GM20000 (cell line): Measurements from ENCODE around the gene PGRMC1.

ENCODE experiments used
- DNase-seq: peaks from one replicate; pipeline ENCODE4 v3.0.0; 2012; ENCODE audit warnings: low spot score
- TF ChIP-seq, protein P1 (sequence below): IDR thresholded peaks from 2 replicates; pipeline ENCODE4 v1.5.1; 2012; ENCODE audit warnings: mild to moderate bottlenecking, control low read depth; ENCODE audit errors: extremely low read depth, missing control alignments

The PGRMC1 gene

DNA sequence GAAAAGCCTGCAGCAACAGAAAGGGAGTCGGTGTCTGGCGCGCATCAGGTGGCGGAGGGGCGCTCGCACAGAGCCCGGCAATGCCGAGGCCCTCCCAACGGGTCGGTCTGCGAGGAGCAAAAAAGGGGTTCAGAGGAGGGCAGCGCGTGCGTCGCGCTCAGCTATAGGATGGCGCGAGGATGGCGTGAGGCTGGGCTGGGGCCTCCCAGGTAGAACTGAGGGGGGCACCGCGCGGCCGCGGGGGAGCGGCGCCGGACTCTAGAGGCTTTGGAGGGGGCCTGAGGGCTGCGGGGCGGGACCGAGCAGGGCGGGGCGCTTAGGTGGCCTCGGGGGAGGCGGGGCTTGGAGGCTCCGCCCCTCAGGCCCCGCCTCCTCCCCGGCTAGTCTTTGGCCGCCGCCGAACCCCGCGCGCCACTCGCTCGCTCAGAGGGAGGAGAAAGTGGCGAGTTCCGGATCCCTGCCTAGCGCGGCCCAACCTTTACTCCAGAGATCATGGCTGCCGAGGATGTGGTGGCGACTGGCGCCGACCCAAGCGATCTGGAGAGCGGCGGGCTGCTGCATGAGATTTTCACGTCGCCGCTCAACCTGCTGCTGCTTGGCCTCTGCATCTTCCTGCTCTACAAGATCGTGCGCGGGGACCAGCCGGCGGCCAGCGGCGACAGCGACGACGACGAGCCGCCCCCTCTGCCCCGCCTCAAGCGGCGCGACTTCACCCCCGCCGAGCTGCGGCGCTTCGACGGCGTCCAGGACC, at the start of gene PGRMC1:
TSS of gene PGRMC1 (plus strand) at position 414 of the 751 bp plus-strand sequence. CDS start at position 493, 79 bp downstream.
- TF ChIP-seq, protein P1, sequence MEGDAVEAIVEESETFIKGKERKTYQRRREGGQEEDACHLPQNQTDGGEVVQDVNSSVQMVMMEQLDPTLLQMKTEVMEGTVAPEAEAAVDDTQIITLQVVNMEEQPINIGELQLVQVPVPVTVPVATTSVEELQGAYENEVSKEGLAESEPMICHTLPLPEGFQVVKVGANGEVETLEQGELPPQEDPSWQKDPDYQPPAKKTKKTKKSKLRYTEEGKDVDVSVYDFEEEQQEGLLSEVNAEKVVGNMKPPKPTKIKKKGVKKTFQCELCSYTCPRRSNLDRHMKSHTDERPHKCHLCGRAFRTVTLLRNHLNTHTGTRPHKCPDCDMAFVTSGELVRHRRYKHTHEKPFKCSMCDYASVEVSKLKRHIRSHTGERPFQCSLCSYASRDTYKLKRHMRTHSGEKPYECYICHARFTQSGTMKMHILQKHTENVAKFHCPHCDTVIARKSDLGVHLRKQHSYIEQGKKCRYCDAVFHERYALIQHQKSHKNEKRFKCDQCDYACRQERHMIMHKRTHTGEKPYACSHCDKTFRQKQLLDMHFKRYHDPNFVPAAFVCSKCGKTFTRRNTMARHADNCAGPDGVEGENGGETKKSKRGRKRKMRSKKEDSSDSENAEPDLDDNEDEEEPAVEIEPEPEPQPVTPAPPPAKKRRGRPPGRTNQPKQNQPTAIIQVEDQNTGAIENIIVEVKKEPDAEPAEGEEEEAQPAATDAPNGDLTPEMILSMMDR = no peak

DNA sequence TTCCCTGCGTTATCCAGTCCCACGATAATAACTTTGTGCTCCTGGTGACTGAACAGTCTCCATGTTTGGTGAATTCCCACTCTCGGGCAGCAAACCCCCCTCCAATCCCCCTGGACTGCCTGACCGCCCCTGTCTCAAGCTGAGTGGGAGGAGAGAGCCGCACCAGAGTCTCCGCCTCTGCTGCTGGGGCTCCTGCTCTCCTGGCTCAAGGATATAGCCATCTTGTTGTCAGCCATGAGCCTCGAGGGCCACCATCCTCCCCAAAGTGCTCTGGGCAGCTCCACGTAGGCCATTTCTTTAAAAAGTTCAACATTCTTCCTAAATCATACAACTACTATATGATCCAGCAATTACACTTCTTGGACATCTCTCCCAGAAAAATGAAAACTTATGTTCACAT, 49.3 kb upstream of the PGRMC1 start:
- TF ChIP-seq, protein P1 = no peak
- DNase-seq = no peak

More for the DNA sequence above, at the start of gene PGRMC1:
- peak; percentile 93 for DNase-seq

GRCh38 chrX:119187298-119187697, 48.8 kb upstream of the PGRMC1 start:
- no peak for DNase-seq
- TF ChIP-seq, protein P1 = no peak

DNA sequence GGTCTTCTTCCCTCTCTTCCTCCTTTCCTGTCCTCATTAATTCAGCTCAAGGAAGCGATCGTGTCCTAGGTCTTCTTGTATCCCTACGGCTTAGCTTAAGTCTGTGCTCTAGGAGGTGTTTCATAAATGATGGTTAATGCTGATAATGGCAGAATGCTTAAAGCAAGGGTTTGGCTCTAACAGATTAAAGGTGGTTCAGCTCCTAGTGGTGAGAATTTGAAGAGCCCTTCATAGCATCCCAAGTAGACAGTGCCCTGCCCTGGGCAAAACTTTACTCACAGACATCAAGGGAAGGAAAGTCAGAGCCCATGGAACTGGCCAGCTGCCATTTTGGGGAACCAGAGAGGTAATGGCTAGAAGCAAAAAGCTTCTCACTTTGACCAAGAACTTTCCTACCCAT, 47.0 kb upstream of the PGRMC1 start:
- DNase-seq = no peak
- TF ChIP-seq, protein P1 = no peak

DNA sequence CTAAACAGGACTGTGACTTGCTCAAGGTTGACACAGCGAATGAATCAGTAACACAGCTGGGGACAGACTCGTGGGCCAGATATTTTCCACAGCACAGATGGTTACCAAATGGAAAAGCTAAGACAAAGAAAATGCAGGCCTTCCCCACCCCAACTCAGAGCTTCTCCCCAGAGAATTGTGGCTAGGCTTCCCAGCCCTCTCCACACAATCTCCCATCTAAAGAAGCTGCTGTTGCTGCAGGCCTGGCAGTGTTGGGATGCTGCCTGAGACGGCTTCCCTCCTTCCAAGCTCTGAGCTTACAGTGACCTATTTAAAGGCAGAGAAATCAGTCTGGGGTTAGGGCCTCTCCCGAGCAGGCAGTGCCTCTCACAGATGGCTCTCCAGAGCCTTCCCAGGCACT, 46.5 kb upstream of the PGRMC1 start:
- DNase-seq = no peak
- TF ChIP-seq, protein P1 = no peak

GRCh38 chrX:119190091-119190681, 45.9 kb upstream of the PGRMC1 start:
- DNase-seq = no peak
- TF ChIP-seq, protein P1 = no peak

GRCh38 chrX:119190831-119191230, 45.3 kb upstream of the PGRMC1 start:
- no peak for DNase-seq
- TF ChIP-seq, protein P1 = no peak
